ENCODE data around the gene RCAN2.
"Not testable (repeated sequence)": the region's sequence is repeated elsewhere in the genome, so short reads cannot be mapped to it uniquely, and the experiment has no call there.

The RCAN2 gene

GRCh38 chr6:46440141-46440540 is 51.1 kb downstream of the RCAN2 start:
- no peak for DNase-seq (ENCODE audit: low spot score)

- DNase-seq (ENCODE audit: low spot score) = no peak
These were observed 53.0 kb downstream of the RCAN2 start for GRCh38 chr6:46438245-46438644.

GRCh38 chr6:46437671-46438221 is 53.5 kb downstream of the RCAN2 start:
- DNase-seq (ENCODE audit: low spot score) = peak; percentile 63

- no peak for DNase-seq (ENCODE audit: low spot score)
These were observed 68.6 kb downstream of the RCAN2 start for GRCh38 chr6:46422619-46423018.

- no peak for DNase-seq (ENCODE audit: low spot score)
These were observed 69.3 kb downstream of the RCAN2 start for GRCh38 chr6:46421939-46422338.

- no peak for DNase-seq (ENCODE audit: low spot score)
These were observed 70.2 kb downstream of the RCAN2 start for GRCh38 chr6:46420921-46421638.

- peak; percentile 90 for DNase-seq (ENCODE audit: low spot score)
These were observed 71.7 kb downstream of the RCAN2 start for GRCh38 chr6:46419576-46420002.

GRCh38 chr6:46414398-46414797 is 76.9 kb downstream of the RCAN2 start:
- no peak for DNase-seq (ENCODE audit: low spot score)

GRCh38 chr6:46412662-46413061 is 78.6 kb downstream of the RCAN2 start:
- no peak for DNase-seq (ENCODE audit: low spot score)

- DNase-seq (ENCODE audit: low spot score) = peak; percentile 26
These were observed 79.6 kb downstream of the RCAN2 start for GRCh38 chr6:46411456-46412197.

GRCh38 chr6:46410334-46410953 is 80.8 kb downstream of the RCAN2 start:
- DNase-seq (ENCODE audit: low spot score) = peak; percentile 83

GRCh38 chr6:46407776-46408530 is 83.3 kb downstream of the RCAN2 start:
- peak; percentile 26 for DNase-seq (ENCODE audit: low spot score)

GRCh38 chr6:46407246-46407645 is 84.0 kb downstream of the RCAN2 start:
- DNase-seq (ENCODE audit: low spot score) = no peak

- not testable (repeated sequence) for DNase-seq (ENCODE audit: low spot score)
These were observed 85.5 kb downstream of the RCAN2 start for GRCh38 chr6:46405620-46406180.

- no peak for DNase-seq (ENCODE audit: low spot score)
These were observed 90.4 kb downstream of the RCAN2 start for GRCh38 chr6:46400898-46401297.

GRCh38 chr6:46395530-46395929 is 95.7 kb downstream of the RCAN2 start:
- DNase-seq (ENCODE audit: low spot score) = no peak

- DNase-seq (ENCODE audit: low spot score) = no peak
These were observed 97.3 kb downstream of the RCAN2 start for GRCh38 chr6:46393940-46394337.

- DNase-seq (ENCODE audit: low spot score) = no peak
These were observed 97.9 kb downstream of the RCAN2 start for GRCh38 chr6:46393161-46393939.

- DNase-seq (ENCODE audit: low spot score) = no peak
These were observed 99.0 kb downstream of the RCAN2 start for GRCh38 chr6:46392294-46392693.

- no peak for DNase-seq (ENCODE audit: low spot score)
These were observed 100.9 kb downstream of the RCAN2 start for GRCh38 chr6:46390153-46390876.
